GM21619 (cell line): Measurements from ENCODE around the gene MPIG6B.

Experiments
- ATAC-seq: cut with Tn5 transposase; IDR thresholded peaks from one replicate; pipeline ENCODE4 v1.9.1; 2021; ENCODE audit not compliant: unreplicated experiment

MPIG6B gene

GRCh38 chr6:31736768-31737314 is 13.7 kb downstream of the MPIG6B start:
- no peak for ATAC-seq

- no peak for ATAC-seq
These were observed 14.3 kb downstream of the MPIG6B start for GRCh38 chr6:31737315-31737990.

- ATAC-seq: no peak
These were observed 15.1 kb downstream of the MPIG6B start for GRCh38 chr6:31737991-31738979.

- ATAC-seq: peak; percentile 56
These were observed 16.6 kb downstream of the MPIG6B start, which contains the start of gene MSH5 for GRCh38 chr6:31739639-31740396. TSS of gene MSH5 (plus strand) at chr6:31740005. CDS start at chr6:31740467, 462 bp downstream.

- ATAC-seq: peak; percentile 2
These were observed 17.4 kb downstream of the MPIG6B start for GRCh38 chr6:31740397-31741223.

- ATAC-seq: no peak
These were observed 18.6 kb downstream of the MPIG6B start for GRCh38 chr6:31741815-31742214.

- no peak for ATAC-seq
These were observed 19.7 kb downstream of the MPIG6B start for GRCh38 chr6:31742894-31743293.

GRCh38 chr6:31744422-31744821 is 21.2 kb downstream of the MPIG6B start:
- ATAC-seq: no peak

- no peak for ATAC-seq
These were observed 26.3 kb downstream of the MPIG6B start for GRCh38 chr6:31749301-31750036.

- no peak for ATAC-seq
These were observed 27.3 kb downstream of the MPIG6B start for GRCh38 chr6:31750411-31751022.

GRCh38 chr6:31752739-31753319 is 29.7 kb downstream of the MPIG6B start:
- no peak for ATAC-seq

GRCh38 chr6:31758281-31758680 is 35.1 kb downstream of the MPIG6B start:
- ATAC-seq: no peak

- no peak for ATAC-seq
These were observed 37.6 kb downstream of the MPIG6B start for GRCh38 chr6:31760790-31761189.

- no peak for ATAC-seq
These were observed 38.2 kb downstream of the MPIG6B start for GRCh38 chr6:31761343-31761742.

- no peak for ATAC-seq
These were observed 39.2 kb downstream of the MPIG6B start, which contains the start of gene SAPCD1 for GRCh38 chr6:31762356-31762755. TSS of gene SAPCD1 (plus strand) at chr6:31762656. CDS start at chr6:31763055, 399 bp downstream.

GRCh38 chr6:31762878-31763618 is 39.9 kb downstream of the MPIG6B start:
- ATAC-seq: no peak

- no peak for ATAC-seq
These were observed 40.4 kb downstream of the MPIG6B start for GRCh38 chr6:31763619-31763940.

GRCh38 chr6:31764198-31764597 is 41.0 kb downstream of the MPIG6B start:
- ATAC-seq: no peak
